NCI-H1436 treated with DMSO at 0.1 percent for 48 hours (cell line): Measurements from ENCODE around the gene FAM89B.
"Not testable (repeated sequence)": the region's sequence is repeated elsewhere in the genome, so short reads cannot be mapped to it uniquely, and the experiment has no call there.

Experiments used
- DNase-seq: peaks from one replicate; lab custom pipeline; 2025; lab: John Stamatoyannopoulos, UW

The FAM89B gene

DNA sequence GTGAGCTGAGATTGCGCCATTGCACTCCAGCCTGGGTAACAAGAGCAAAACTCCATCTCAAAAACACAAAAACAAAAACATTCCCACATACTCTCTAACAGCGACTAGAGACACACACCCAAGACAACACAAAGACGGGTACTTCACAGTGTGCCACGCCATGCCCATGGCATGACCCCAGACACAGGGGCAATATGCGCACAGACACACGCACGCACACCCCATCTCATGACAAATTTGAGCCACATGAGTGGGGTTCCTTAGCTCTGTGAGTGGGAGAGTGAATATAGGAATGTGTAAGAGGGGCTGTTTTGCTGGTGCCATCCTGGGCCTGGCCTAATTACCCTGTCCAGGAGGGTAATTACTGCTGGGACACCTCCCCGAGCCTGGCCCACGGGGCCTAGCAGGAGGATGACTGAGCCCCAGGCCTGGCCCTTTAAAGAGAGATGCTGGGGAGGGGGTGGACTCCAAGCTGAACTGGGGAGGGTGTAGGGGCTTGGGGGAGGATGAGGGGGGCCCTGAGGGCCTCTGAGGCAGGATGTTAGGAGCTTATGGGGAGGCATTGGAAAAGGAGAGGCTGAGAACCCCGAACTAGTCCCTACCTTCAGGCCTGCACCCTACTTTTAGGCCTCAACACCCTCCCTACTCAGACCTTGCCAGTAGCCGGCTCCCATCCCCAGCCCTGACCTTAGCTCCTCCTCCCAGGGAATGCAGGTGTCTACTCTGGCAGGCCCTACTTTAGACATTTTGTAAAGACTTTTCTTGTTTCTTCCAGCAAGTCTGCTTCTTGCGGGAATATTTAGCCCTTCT, 15.7 kb upstream of the FAM89B start:
- DNase-seq, result no peak

DNA sequence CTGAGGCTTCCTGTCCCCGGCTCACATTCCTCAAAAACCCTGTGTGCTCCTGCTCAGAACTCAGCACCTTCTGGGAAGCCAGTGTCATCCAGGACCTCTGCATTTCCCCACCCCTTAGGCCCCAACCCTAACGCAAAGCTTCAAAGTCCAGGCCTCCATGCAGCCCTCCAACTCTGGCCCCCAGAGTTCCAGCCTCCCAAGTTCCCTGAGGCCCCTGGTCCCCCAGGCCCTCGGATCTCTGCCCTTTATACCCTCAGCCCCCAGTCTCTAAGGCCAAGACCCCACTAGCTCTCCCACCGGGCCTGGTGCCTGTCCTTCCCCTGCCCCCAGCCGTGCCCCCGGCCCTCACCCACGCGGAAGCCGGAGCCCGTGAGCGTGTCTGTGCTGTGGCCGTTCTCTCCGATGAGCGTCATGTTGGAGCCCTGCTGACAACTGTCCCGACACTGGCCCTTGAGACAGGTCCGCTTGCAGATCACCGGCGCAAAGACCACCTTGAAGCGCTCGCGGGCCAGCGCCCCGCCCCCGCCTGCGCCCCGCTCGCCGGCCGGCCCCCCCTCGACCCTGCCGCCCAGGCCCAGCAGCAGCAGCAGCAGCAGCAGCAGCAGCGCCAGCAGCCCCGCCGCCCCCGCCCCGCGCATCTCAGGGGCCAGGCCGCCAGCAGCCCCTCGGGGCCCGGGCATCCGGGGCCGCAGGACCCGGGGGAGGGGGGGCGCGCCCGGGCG, 14.9 kb upstream of the FAM89B start:
- DNase-seq, result no peak

DNA sequence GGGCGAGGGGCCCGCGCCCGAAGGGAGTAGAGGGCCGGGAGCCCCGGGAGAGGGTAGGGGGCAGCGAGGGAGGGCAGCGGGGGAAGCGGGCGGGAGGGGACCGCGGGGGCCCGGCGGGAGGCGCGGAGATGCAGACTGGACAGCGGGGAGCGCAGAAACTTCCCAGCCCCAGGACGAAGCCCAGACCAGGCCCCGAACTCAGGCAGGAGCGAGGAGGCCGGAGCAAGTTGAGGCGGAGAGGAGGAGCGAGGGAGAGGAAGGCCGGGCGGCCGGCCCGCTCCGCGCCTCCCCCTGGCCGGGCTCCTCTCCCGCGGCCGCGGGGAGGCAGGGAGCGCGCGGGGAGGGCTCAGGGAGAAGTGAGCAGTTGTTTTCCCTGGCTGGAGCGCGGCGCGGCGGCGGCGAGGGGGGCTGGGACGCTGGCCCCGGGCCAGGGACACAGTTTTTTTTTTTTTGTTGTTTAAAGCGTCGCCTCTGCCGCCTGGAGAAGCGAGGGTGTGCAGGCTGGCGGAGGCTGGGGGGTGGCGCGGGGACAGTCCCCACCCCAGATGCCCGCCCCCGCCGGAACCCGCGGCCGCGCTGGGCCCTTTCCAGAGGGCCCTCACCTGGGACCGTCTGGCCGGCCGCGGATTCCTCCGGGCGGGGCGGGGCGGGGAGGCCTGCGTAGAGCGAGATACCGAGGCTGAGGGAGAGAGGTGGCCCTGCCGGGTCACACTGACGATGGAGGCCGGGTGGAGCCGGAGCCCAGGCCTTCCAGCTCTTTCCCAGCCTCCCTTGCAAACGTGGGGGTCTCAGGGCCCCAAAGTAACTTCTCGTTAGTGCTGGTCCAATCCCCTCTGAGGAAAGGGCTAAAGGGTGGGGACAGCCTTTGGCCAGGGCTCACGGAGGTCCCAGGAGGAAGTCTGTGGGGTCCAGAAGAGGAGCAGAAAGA, 14.1 kb upstream of the FAM89B start, which contains the start of gene LTBP3:
Gene LTBP3 (minus strand): TSS at position 358 of the 928 bp plus-strand sequence. CDS start 400 bp downstream, outside the sequence.
- DNase-seq, result no peak

DNA sequence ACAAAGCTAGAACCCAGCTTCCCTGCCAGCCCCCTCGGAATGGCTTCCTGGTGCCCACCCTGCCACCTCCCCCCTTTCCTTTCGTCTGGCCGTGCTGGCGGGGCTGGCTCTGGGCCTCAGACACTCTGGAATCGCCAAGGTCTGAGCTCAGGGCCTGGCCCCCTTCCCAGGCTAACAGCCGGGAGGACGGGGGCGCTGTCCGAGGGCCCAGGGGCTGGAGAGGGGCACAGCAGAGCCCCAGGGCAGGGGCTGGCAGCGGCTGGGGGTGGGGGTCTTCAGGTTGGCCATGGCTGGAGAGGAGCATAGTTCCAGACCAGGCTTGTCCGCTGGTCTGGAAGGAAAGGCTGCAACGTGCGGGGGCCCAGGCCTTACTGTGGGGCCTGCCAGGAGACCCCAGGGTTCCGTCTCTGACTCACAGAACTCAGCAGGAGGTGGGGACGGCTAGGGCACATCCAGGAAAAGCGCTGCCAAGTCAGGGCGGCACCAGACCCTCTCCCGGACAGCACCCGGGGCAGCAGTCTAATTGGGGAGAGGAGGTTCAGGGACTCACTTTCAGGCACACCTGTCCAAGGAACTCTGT, 13.3 kb upstream of the FAM89B start:
- DNase-seq, result no peak

DNA sequence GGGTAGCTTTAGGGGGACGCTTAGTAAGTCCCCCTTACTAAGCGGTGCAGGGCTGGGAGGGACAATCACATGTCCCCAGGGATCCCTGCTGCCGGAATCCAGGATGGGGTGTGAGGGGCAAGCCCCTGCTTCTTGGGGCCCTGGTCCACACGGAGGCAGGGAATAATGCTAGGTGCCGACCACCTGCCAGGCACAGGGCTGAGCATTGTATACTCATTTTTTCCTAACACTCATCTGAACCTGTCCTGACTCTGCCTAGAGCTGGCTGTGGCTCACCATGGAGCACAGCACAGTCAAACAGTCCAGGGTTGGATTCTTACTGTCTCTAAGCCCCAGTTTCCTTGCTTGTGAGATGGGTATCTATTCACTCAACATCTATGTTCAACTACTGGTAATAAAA, 12.8 kb upstream of the FAM89B start:
- no peak for DNase-seq

DNA sequence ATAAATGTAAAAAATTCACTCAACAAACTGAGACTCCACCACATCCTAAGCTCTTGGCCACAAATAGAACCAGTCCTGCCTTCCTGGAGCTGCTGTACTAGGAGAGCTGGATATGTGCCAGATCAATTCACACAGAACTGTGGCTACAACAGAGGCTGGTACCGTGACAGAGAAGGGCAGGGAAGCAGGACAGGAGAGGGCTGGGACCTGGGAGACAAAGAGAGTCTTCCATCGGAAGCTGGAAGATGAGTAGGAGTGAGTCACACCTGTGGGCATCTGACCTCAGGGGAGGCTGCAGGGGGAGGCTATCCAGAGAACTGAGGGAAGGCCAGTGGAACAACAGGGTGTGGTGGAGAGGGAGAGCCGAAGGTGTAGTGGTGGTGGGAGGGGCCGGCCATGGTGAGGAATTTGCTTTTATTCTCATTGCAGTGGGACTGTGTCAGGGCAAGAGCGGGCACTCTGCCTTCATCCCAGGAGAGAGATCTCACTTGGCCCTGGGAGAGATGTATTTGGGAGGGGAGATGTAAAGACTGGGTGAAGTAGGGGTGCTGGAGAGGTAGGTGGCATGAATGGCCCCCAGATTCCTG, 12.3 kb upstream of the FAM89B start:
- DNase-seq, result no peak

DNA sequence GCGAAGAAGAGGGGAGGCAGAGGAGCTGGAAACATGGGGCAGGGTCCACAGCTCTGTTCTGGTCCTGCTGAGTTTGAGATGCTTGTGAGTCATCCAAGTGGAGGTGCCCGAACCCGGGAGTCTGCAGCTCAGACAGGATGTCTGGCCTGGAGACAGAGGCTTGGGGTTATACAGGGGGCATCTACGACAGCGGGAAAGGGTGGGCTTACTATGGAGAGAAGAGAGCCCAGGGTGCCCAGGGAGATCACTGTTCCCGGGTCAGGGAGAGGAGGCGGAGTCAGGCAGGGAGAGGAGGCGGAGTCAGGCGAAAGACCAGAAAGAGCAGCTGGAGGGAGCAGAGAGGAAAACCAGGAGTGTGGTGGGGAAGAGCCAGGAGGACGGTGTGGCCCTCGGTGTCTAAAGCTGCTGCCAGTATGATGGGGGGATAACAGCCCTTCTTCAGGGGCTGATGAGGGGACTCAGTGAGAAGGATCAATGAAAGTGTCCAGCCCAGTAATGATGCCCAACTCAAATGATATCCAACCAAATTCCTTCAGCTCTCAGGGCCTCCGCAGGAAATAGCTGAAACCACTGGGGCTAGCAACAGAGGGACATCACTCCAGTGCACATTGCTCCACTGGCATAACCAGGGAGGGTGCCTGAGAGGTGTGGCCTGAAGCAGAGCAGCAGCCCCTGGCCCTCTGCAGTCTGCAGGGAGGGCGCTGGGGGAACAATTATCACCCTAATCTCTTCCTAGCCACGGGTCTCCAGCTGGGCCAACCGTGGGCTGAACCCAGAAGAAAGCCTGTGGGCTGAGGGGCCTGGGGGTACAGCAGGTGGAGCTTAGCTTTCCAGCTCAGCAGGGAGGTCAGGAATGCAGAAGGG, 11.6 kb upstream of the FAM89B start:
- DNase-seq, result no peak

DNA sequence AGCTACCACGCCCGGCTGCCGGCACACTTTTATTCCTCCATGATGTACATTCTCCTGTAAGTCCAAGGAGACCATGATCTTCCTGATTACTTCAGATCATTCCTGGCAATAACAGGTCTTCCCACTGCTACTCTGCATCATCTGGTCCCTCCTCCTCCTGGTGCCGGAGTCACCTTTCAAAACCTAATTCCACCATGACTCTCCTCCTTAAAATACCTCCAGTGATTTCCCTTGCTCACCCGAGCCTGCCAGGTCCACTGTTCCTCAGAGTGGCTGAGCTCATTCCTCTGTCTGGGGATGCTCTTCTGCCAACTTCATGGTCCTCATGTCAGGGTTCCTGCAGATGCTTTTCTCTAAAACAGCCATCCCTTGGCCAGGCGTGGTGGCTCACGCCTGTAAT, 10.3 kb upstream of the FAM89B start:
- DNase-seq, result no peak

DNA sequence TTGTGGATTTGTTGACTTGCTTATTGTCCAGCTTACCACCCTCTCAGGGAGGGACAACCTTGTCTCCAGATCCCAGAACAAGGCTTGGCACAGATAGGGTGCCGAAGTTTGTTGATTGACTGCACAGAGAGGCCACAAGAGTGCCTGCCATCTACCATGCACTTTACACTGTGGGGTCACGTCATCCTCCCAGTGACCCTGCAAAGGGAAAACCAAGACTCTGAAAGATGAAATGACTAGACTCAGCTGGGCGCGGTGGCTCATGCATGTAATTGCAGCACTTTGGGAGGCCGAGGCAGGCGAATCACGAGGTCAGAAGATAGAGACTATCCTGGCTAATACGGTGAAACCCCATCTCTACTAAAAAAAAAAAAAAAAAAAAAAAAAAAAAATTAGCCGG, 9.6 kb upstream of the FAM89B start:
- DNase-seq, result no peak

DNA sequence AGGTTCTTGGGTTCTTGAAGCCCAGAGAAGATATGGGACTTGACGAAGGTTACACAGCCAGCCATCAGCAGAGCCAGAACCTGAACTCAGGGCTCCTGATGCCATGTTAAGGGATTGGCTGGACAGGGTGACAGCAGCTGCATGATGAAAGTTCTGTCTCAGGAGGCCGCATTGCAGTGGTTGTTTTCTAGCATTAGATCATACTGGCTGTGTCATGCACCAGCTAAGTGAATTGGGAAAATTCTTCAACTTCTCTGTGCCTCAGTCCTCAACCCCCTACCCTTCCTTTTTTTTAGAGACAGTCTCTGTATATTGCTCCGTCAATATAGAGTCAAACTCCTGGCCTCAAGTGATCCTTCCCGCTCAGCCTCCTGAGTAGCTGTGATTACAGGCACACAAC, 8.7 kb upstream of the FAM89B start:
- DNase-seq, result no peak

DNA sequence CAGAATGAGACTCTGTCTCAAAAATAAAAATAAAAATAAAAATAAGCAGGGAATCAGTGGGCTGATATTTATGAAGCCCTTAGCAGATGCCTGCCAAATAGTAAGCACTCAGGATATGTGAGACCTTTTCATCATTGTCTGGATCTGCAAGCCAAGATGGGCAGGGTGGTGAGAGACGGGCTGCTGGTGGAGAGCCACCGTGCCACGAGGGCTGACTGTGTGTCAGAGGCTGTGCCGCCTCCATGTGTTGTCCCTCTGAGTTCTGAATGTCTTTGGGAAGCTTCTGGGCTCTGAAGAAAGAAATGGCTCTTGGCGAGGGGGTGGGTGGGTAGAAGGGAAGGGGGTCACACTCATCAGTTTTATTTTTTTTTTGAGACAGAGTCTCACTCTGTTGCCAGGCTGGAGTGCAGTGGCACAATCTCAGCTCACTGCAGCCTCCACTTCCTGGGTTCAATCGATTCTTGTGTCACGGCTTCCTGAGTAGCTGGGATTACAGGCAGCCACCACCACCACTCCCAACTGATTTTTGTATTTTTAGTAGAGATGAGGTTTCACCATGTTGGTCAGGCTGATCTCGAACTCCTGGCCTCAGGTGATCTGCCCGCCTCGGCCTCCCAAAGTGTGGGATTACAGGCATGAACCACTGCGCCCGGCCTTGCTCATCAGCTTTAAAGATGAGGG, 7.3 kb upstream of the FAM89B start:
- not testable (repeated sequence) for DNase-seq

DNA sequence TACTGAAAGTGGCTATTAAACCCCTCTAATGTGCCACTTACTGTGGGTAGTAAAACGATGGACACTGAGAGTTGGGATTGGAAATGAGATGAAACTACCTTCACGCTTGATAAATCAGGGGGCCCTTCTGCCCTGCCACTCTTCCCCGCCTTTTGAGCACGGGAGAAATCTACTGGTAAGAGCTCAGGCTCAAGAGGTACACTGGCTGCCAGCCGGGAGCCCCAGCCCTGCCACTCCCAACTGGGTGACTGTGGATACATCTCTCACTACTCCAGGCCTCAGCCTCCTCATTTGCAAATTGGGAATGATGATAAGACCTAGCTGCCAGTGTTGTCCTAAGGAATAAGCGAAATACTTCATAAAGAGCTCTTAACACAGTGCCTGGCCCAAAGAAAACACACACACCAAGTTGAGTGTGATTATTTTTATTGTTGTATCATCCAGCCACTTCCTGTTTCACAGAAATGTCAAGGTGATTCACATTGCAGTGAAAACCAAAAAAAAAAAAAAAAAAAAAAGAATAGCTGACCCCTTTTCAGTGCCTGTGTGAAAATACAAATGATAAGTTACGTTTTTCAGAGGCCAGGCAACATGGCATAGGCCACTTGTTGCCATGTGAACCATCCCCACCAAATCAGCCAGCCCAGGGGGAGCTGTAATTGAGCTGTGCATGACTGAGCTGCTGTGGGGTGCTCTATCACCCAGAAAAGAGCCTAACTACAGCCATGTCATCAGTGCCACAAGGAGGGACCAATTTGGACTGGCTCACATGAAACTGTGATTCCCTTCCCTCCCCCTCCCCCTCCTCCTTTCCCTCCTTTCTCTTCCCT, 6.5 kb upstream of the FAM89B start:
- no peak for DNase-seq

DNA sequence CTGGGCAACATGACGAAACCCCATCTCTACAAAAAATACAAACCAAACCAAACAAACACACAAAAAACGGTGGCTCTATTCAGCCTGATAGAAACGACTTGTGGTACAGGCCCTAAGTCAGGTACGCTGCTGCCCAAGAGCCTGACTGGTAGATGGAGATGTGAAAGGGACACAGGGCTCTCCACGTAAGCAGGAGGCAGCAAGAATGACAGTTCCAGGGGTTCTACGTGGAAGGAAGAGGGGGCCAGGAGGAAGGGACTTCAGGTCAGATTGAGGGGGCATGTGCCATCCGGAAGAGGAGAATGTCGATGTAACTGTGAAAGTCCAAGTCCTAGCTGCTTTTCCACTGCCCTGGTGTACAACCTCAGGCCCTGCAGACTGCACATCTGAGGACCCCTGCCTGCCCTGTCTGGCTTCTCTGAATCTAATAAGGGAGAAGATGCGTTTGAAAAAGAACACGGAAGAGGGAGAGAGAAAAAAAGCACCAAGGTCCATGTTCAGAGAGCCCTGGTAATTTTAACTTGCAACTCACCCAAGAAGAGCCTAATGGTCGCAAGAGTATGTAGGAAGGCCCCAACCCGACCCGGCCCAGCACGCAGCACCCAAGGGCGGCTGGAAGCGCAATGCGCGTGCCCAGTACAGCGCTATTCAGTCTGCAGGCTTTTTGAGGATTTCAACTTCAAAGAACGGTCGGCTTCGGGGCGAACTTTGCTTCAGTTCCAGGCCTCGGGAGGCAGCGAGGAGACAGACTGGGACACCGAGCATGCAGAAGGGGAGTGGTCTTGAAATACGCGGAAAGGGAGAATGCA, 3.0 kb upstream of the FAM89B start:
- no peak for DNase-seq

DNA sequence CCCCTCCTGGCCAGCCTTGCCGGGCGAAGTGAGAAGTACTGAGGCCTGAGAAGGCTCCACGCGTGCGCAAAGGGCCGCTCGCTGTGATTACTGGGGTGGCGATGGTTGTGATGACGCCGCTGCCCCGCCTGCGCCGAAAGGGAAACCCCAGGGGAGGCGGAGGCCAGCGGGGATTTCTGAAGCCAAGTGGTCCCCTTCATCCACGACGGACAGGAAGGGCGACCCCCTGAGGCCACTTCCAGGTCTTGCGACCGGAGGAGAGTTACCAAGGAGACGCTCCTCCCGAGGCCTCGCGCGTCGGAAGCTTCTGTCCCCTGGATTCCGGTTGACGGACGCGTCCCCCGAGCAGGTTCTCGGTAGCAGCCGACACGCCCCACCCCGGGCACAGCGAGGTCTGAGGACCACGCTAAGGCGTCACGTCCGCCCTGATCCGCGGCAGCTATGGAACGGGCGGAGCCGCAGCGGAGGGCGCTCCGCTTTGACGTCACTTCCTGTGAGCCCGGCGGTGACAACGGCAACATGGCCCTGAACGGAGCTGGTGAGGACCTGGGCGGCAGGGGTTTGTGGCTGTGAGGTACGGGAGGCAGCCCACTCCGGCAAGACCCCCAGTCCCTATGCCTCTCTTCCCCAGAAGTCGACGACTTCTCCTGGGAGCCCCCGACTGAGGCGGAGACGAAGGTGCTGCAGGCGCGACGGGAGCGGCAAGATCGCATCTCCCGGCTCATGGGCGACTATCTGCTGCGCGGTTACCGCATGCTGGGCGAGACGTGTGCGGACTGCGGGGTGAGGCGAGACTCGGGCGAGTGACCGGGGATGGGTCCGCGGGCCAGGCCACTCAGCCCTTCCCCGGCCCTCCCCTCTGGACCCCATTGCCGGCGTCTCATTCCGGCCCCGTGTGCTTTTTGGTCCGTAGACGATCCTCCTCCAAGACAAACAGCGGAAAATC, 2.1 kb upstream of the FAM89B start, which contains the start of gene ZNRD2:
Gene ZNRD2 (plus strand): TSS at position 505 of the 946 bp plus-strand sequence. CDS start 15 bp downstream, at position 520.
- peak; percentile 67 for DNase-seq

DNA sequence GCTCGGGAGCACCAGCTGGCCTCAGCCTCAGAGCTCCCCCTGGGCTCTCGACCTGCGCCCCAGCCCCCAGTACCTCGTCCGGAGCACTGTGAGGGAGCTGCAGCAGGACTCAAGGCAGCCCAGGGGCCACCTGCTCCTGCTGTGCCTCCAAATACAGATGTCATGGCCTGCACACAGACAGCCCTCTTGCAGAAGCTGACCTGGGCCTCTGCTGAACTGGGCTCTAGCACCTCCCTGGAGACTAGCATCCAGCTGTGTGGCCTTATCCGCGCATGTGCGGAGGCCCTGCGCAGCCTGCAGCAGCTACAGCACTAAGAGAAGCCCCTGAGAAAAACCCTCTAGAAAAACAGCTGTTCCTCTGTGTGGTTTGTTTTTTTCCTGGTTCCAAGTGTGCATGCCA, 918 bp upstream of the FAM89B start:
- no peak for DNase-seq

DNA sequence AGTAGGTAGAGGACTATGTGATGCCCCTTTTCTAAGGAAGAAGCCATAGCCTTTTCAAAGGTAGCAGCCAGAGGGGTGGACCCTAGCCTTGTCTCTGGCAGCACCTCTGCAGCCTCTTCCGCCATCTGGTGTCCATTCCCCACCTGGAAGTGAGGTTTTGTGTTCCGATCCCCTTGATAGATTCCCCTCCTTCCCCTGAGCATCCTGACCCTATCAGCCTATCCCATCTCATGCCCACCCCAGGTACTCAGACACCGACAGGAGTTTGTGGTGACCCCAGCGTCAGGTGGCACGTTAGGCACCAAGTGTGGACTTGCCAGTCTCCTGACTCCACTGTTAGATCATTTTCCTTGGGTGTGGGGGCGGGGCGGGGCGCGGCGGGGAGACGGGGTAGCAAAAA, 398 bp upstream of the FAM89B start:
- no peak for DNase-seq
